GM21786 (cell line): Measurements from ENCODE around the gene CTSW.
A peak's percentile ranks its signal among the peaks of the same experiment; 100 is the strongest.

Experiments
- ATAC-seq: cut with Tn5 transposase; IDR thresholded peaks from one replicate; pipeline ENCODE4 v1.9.1; 2021; ENCODE audit not compliant: unreplicated experiment

The CTSW gene

GRCh38 chr11:65867284-65868071 lies 12.2 kb upstream of the CTSW start:
- ATAC-seq, result no peak

- no peak for ATAC-seq
Measured at GRCh38 chr11:65868076-65868667, 11.5 kb upstream of the CTSW start.

DNA sequence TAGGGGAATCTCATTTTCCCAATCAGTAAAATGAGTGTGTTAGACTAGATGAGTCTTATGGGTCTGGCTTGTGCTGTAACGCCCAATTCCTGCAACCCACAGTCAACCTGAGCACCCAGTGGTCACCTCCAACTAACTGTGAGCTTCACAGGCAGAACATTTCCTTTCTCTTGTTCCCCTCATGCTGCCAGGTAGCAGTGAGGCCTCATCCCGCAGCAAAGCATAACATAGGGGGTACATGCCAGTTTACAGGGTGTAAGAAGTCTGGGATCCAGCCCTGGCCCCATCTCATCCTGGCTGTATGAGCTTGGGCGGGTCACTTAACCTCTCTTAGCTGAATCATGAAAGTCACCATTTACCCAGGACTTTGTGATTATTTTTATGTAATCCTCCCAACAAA lies 10.7 kb upstream of the CTSW start:
- ATAC-seq, result no peak

- ATAC-seq, result no peak
Measured at GRCh38 chr11:65869643-65870306, 9.9 kb upstream of the CTSW start.

DNA sequence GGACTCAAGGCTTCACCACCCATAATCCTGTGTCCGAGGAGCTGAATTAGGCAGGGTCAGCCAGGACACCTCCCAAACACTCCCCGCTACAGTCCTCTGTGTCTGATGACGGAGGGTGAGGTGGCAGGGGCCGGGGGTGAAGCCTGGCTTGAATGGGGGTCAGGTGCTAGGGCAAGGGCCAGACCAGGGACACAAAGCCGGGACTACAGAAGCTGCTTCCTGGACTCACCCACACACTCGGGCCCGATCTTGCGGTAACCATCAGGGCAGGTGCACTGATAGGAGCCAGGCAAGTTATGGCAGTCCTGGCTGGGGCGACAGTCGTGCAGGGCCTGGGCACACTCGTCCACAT lies 9.4 kb upstream of the CTSW start:
- ATAC-seq, result no peak

- no peak for ATAC-seq
Measured at GRCh38 chr11:65870706-65871681, 8.6 kb upstream of the CTSW start.

GRCh38 chr11:65871811-65872548 lies 7.7 kb upstream of the CTSW start:
- ATAC-seq, result no peak

DNA sequence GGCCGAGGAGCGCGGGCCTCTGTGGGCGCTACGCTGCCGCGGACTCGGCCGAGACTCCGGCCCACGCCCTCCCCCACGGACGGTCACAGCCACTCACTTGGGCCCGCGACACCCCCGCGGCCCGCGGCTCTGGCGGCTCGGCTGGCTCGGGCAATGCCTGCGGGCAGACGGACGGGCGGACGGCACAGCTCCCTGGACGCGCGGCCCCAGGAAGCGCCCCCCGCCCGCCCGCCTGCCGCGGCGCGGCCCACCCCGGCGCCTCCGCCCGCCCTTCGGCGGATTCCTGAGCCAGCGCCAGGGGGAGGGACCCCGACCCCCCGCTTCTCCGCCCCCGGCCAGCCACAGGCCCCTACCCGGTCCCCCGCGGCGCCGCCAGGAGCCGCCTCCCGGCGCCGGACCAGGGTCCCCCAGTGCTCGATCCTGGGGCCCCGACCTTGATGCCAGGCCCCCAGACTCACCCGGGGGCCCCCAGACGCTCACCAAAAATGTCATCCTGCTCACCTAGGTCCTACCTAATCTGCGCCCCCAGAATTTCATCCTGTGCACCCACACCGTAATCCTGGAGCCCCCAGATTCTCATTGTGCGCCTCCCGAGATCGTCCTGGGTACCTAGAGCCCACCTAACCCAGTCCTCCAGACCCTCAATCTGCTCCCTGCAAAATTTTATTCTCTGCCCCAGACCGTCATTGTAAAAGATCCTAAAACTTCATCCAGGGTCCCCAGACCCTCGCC lies 6.9 kb upstream of the CTSW start, which contains the start of gene EFEMP2:
TSS of gene EFEMP2 (minus strand) at position 215 of the 732 bp plus-strand sequence. CDS start 446 bp downstream, outside the sequence.
- ATAC-seq, result no peak

DNA sequence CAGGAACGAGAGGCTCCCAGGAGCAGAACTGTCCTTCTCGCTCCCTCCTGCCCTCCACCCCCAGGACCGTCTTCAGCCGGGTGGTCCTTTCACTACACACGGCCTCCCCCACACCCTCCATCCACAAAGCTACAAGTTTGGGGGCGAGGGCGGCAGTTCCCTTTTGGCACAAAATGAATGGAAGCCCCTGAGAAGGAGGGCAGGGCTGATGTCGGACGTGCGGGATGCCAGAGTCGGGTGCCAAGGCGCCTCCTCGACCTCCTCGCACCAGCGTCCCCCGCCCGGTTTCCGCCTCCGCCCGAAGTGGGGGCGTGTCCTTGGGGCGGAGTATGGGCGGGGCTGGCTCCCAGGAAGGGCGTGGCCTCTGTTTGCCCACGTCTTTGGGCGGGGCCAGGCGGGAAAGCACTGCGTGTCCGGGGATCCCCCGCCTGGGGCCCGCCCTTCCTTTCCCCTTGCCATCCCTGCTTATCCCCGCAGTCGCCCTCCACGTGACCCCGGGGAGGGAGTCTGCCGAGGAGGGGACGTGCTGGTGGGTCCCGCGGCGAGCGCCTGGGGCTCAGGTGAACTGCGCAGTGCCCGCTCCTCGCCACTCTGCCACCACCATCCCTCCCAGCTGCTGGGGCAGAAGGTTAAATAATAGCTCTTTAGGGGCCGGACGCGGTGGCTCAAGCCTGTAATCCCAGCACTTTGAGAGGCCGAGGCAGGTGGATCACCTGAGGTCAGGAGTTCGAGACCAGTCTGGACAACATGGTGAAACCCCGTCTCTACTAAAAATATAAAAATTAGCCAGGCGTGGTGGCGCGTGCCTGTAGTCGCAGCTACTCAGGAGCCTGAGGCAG lies 6.1 kb upstream of the CTSW start:
- ATAC-seq, result peak; percentile 83

DNA sequence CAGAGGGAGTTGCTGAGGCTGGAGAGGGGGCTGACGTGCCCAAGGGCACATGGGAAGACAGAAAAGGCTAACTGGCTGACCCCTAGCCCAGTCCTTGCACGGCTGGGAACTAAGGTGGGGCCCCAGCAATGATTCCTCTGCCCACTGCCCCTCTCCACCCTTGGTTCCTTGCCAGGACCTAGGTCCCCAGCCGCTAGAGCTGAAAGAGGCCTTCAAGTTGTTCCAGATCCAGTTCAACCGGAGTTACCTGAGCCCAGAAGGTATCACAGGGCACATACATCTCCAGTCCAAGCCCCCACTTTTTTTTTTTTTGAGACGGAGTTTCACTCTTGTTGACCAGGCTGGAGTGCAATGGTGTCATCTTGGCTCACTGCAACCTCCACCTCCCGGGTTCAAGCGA lies 390 bp downstream of the CTSW start:
- no peak for ATAC-seq

- no peak for ATAC-seq
Measured at GRCh38 chr11:65880844-65881421, 1.3 kb downstream of the CTSW start.

GRCh38 chr11:65882120-65883057 lies 2.8 kb downstream of the CTSW start:
- no peak for ATAC-seq

GRCh38 chr11:65883058-65883761 lies 3.6 kb downstream of the CTSW start:
- no peak for ATAC-seq

- no peak for ATAC-seq
Measured at GRCh38 chr11:65883786-65884715, 4.4 kb downstream of the CTSW start.

- ATAC-seq, result no peak
Measured at GRCh38 chr11:65884716-65885092, 5.1 kb downstream of the CTSW start.

- ATAC-seq, result no peak
Measured at GRCh38 chr11:65885231-65885630, 5.6 kb downstream of the CTSW start.
